Activated CD4-positive, alpha-beta T cell treated with anti-CD3 and anti-CD28 coated beads, Interleukin-2, amount 50 U/mL, for 48 hours (primary cell): ENCODE results near the gene JUND.

Experiments used
- DNase-seq, 2 experiments: peaks; one replicate each; pipeline ENCODE4 v3.0.0-alpha.2; 2020

The JUND gene

GRCh38 chr19:18308051-18308947, 26.9 kb upstream of the JUND start:
- DNase-seq: no peak

- DNase-seq: no peak
Measured at GRCh38 chr19:18307271-18307681, 25.9 kb upstream of the JUND start.

GRCh38 chr19:18306888-18307260, 25.5 kb upstream of the JUND start:
- DNase-seq: no peak

GRCh38 chr19:18306209-18306887, 24.9 kb upstream of the JUND start:
- no peak for DNase-seq

GRCh38 chr19:18304458-18305310, 23.3 kb upstream of the JUND start:
- DNase-seq: peak; percentile 86 to 89

GRCh38 chr19:18304208-18304457, 22.7 kb upstream of the JUND start:
- peak; percentile 49 to 59 for DNase-seq

GRCh38 chr19:18301718-18302111, 20.3 kb upstream of the JUND start:
- no peak for DNase-seq

- no peak for DNase-seq
Measured at GRCh38 chr19:18300930-18301717, 19.7 kb upstream of the JUND start.

- DNase-seq: no peak
Measured at GRCh38 chr19:18299654-18300053, 18.2 kb upstream of the JUND start.

GRCh38 chr19:18298601-18299000, 17.2 kb upstream of the JUND start:
- DNase-seq: peak in 1 of 2 experiments; percentile 34

GRCh38 chr19:18297308-18297707, 15.9 kb upstream of the JUND start:
- DNase-seq: no peak

GRCh38 chr19:18295034-18295451, 13.6 kb upstream of the JUND start:
- DNase-seq: no peak

- peak; percentile 94 to 97 for DNase-seq
Measured at GRCh38 chr19:18294467-18294864, 13.0 kb upstream of the JUND start.

GRCh38 chr19:18293642-18294466, 12.4 kb upstream of the JUND start:
- DNase-seq: no peak

- DNase-seq: peak; percentile 81 to 85
Measured at GRCh38 chr19:18292810-18293641, 11.6 kb upstream of the JUND start.

GRCh38 chr19:18292462-18292809, 11.0 kb upstream of the JUND start:
- DNase-seq: no peak

- DNase-seq: peak; percentile 92 to 96
Measured at GRCh38 chr19:18291590-18292461, 10.4 kb upstream of the JUND start.

GRCh38 chr19:18291019-18291524, 9.7 kb upstream of the JUND start:
- DNase-seq: no peak

- DNase-seq: peak; percentile 96 to 98
Measured at GRCh38 chr19:18290302-18291018, 9.0 kb upstream of the JUND start.
